ENCODE results near the gene SPECC1. TPM values are rescaled to one million over a fixed set of nuclear protein-coding genes. Genes with fewer than 3 reads are reported as not detected.
A peak's percentile ranks its signal among the peaks of the same experiment; 100 is the strongest.

Gene SPECC1
- total RNA-seq, 1 donor from 2014 or later, result 26.9 TPM

DNA sequence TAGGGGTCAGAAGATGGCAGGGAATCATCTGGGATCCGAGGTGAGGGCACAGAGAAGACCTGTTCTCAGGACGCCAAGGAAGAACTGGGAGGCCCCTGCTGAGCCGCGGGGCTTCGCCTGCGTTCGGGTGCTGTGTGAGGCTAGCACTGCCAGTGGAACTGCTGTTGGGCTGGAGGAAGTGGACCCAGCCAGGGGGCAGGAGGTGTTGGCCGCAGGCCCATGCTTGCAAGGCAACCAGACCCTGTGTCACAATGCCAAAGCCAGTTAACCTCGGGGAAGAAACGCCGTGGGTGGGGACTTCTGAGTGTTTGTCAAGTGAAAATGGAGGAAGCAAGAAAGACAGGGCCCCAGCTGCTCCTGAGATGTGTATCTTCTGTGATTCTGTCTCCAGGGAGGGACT is 272.7 kb downstream of the SPECC1 start:
- DNase-seq (peak; percentile 77), ATAC-seq (peak; percentile 72 to 85)
- Histone ChIP-seq H3K27ac (no peak overlapping the region), H3K9me3 (no peaks in the 10 kb centered on the region), H3K4me3 (no peak overlapping the region), H3K36me3 (no peaks in the 10 kb centered on the region), H3K27me3 (ENCODE audit: low read depth) (no peaks in the 10 kb centered on the region), H3K4me1 (no peaks in the 10 kb centered on the region)
- TF ChIP-seq, protein P1, sequence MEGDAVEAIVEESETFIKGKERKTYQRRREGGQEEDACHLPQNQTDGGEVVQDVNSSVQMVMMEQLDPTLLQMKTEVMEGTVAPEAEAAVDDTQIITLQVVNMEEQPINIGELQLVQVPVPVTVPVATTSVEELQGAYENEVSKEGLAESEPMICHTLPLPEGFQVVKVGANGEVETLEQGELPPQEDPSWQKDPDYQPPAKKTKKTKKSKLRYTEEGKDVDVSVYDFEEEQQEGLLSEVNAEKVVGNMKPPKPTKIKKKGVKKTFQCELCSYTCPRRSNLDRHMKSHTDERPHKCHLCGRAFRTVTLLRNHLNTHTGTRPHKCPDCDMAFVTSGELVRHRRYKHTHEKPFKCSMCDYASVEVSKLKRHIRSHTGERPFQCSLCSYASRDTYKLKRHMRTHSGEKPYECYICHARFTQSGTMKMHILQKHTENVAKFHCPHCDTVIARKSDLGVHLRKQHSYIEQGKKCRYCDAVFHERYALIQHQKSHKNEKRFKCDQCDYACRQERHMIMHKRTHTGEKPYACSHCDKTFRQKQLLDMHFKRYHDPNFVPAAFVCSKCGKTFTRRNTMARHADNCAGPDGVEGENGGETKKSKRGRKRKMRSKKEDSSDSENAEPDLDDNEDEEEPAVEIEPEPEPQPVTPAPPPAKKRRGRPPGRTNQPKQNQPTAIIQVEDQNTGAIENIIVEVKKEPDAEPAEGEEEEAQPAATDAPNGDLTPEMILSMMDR (IDR thresholded peaks at IDR 0.05), result no peak
- intact Hi-C loops (cut with DNase I), result no loop called here

DNA sequence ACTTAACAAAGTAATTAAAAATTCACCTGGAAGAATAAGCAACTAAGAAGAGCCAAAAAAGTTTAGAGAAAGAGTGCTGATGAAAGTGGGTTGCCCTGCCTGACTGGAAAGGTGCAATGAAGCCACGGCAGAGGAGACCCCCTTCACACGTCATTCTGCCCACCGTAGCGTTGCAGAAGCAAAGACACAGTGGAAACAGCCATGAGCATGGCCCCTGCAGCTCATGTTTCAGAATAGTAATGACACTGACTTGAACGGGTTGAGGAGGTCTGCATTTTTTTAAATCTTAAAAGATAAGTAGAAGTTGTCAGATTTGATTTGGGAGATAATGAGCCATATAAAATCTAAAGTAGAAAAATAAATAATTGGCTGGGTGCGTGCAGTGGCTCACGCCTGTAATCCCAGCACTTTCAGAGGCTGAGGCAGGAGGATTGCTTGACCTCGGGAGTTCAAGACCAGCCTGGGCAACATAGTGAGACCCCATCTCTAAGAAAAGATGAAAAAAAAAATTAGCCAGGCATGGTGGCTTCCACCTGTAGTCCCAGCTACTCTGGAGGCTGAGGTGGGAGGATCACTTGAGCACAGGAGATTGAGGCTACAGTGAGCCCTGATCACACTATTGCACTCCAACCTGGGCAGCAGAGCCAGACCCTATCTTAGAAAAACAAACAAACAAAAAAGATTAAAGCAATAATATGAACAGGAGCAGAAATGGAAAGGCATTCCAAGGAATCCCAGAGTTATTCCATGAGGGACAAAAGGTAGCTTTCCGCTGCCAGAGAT is 273.6 kb downstream of the SPECC1 start:
- Histone ChIP-seq H3K27ac (no peak overlapping the region), H3K4me3 (no peak overlapping the region), H3K4me1 (no peaks in the 10 kb centered on the region), H3K36me3 (no peaks in the 10 kb centered on the region), H3K27me3 (ENCODE audit: low read depth) (no peaks in the 10 kb centered on the region), H3K9me3 (no peaks in the 10 kb centered on the region)
- intact Hi-C loops (cut with DNase I), result no loop called here
- no peak for ATAC-seq
- no peak for DNase-seq
- TF ChIP-seq, protein P1 (IDR thresholded peaks at IDR 0.05), result no peak

DNA sequence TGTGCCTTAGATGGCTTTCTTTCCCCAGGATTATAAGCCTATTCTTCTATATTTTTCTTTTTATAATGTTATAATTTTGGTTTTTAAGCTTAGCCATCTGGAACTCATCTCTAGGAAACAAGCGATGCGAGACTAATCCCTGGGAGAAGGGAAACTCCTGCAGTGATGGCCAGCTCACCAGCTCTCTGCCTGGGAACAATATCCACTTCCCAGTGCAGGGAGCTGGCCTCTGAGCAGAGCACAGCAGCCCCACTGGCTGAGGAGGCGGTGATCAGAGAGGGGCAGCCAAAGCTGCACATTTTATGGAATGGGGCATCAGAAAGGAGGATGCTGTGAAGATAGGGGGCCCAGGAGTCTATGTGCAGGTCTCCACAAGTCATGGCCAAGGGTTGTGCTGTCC is 274.9 kb downstream of the SPECC1 start:
- Histone ChIP-seq H3K27ac (no peak overlapping the region), H3K9me3 (no peaks in the 10 kb centered on the region), H3K27me3 (ENCODE audit: low read depth) (no peaks in the 10 kb centered on the region), H3K36me3 (no peaks in the 10 kb centered on the region), H3K4me1 (no peaks in the 10 kb centered on the region), H3K4me3 (no peak overlapping the region)
- intact Hi-C loops (cut with DNase I), result no loop called here
- ATAC-seq, result no peak
- no peak for DNase-seq
- TF ChIP-seq, protein P1 (IDR thresholded peaks at IDR 0.05), result no peak

DNA sequence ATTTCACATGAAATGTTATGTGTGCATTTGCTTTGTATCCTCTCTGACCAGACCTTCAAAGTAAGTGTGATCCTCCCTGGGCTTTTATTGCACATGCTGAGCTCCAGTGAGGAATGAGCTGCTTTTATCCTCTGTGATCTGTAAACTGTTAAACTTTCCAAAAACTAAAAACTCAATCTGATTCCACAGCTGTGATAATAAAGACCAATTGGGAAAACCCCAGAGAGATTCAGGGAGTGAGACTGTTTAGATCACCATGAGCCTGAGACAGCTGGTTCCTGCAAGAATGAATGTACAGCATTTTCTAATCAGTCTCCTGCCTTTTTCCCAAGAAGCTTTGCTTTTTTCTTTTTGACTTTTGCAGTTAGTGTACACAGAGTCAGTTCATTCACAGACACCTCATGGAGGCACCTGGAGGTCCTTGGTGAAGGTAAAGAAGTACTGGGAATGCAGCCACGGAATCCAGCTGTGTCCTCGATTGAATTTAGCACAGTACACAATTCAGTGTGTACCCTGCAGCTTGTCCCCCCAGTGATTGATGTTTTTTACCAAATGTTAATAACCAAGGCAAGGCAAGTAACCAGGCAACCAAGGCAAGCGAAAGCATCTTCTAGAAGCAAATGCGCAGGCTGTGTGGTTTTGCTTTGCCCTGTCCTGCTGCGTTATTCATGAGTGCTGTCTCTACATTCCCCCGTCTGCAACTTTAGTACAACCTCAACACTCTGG is 275.6 kb downstream of the SPECC1 start:
- no peak for DNase-seq
- intact Hi-C loops (cut with DNase I), result no loop called here

DNA sequence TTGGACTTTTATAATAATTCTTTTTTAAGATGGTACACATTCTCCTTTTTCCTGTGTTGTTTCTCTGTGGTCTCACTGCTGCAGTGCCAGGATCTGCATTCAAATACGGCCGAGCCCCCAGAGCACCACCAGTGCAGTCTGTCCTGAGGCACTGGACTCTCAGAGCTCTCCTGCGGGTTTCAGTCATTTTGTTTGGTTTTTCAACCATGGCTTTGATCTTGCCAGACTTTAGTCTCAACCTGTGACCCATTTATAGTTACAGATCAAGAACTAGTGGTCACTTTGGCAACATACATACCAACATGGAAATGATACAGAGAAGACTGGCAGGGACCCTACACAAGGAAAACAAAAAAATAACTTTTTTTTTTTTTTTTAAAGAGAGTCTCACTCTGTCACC is 280.8 kb downstream of the SPECC1 start:
- intact Hi-C loops (cut with DNase I), result no loop called here
- Histone ChIP-seq H3K4me1 (no peaks in the 10 kb centered on the region), H3K27ac (no peak overlapping the region), H3K36me3 (no peaks in the 10 kb centered on the region), H3K9me3 (no peaks in the 10 kb centered on the region), H3K27me3 (ENCODE audit: low read depth) (no peaks in the 10 kb centered on the region), H3K4me3 (no peak overlapping the region)
- TF ChIP-seq, protein P1 (IDR thresholded peaks at IDR 0.05), result no peak
- no peak for DNase-seq
- no peak for ATAC-seq

More for the DNA sequence above, 275.6 kb downstream of the SPECC1 start:
- ATAC-seq, result no peak
- Histone ChIP-seq H3K36me3 (no peaks in the 10 kb centered on the region), H3K4me1 (no peaks in the 10 kb centered on the region), H3K27me3 (ENCODE audit: low read depth) (no peaks in the 10 kb centered on the region), H3K4me3 (no peak overlapping the region), H3K27ac (no peak overlapping the region), H3K9me3 (no peaks in the 10 kb centered on the region)
- TF ChIP-seq, protein P1 (IDR thresholded peaks at IDR 0.05), result no peak

Measured in lower lobe of right lung (tissue), 2 donors.